ENCODE results near the gene SHB. TPM values are rescaled to one million over a fixed set of nuclear protein-coding genes. Genes with fewer than 3 reads are reported as not detected.
A peak's percentile ranks its signal among the peaks of the same experiment; 100 is the strongest.

Gene SHB
- total RNA-seq, 1 donor from 2014 or later: 1.1 TPM

DNA sequence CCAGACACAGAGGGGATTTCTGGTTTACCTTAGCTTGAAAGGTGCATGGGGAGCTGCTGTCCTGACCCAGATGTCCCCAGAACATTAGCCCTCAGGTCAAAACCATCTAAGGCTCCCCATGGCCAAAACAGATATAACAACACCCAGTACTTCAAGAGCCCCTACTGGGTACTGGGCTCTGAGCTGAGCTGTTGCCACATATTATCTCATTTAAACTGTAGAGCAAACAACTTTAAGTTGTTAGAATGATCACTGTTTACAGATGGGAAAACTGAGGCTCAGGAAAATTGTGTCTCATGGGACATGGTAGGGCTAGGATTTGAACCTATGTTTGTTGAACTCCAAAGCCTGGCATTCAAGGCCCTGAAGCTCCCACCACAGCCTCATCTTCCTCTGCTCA lies 144.5 kb downstream of the SHB start:
- peaks cover 62% of the 10 kb centered on the region for H3K4me1 Mint-ChIP-seq
- peaks cover 6% of the 10 kb centered on the region for H3K27me3 Mint-ChIP-seq (ENCODE audit: insufficient read depth, low read depth)
- H3K4me1 ChIP-seq: peaks cover 35% of the 10 kb centered on the region
- H2AFZ ChIP-seq (replicated peaks): no peak overlapping the region
- no peak overlapping the region for H3K27ac Mint-ChIP-seq
- no peaks in the 10 kb centered on the region for H3K27me3 ChIP-seq
- peaks cover 5% of the 10 kb centered on the region for H3F3A ChIP-seq (ENCODE audit: low read depth)
- H3K27ac ChIP-seq: no peak overlapping the region
- no peaks in the 10 kb centered on the region for H3K36me3 Mint-ChIP-seq
- no peaks in the 10 kb centered on the region for H3K79me2 ChIP-seq (ENCODE audit: low read depth)
- H3K9ac ChIP-seq: no peak overlapping the region
- H3K4me3 Mint-ChIP-seq: no peak overlapping the region
- no peaks in the 10 kb centered on the region for H3K9me3 ChIP-seq (ENCODE audit: low read depth)
- no peak for DNase-seq (ENCODE audit: low spot score)
- no peak overlapping the region for H3K4me3 ChIP-seq
- TF ChIP-seq EZH2 (IDR thresholded peaks at IDR 0.05): no peak
- TF ChIP-seq EZH2phosphoT487 (IDR thresholded peaks at IDR 0.05): no peak
- TF ChIP-seq, protein P1, sequence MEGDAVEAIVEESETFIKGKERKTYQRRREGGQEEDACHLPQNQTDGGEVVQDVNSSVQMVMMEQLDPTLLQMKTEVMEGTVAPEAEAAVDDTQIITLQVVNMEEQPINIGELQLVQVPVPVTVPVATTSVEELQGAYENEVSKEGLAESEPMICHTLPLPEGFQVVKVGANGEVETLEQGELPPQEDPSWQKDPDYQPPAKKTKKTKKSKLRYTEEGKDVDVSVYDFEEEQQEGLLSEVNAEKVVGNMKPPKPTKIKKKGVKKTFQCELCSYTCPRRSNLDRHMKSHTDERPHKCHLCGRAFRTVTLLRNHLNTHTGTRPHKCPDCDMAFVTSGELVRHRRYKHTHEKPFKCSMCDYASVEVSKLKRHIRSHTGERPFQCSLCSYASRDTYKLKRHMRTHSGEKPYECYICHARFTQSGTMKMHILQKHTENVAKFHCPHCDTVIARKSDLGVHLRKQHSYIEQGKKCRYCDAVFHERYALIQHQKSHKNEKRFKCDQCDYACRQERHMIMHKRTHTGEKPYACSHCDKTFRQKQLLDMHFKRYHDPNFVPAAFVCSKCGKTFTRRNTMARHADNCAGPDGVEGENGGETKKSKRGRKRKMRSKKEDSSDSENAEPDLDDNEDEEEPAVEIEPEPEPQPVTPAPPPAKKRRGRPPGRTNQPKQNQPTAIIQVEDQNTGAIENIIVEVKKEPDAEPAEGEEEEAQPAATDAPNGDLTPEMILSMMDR (IDR thresholded peaks at IDR 0.05): no peak
- H3K36me3 ChIP-seq: no peaks in the 10 kb centered on the region
- H3K9me3 Mint-ChIP-seq: no peaks in the 10 kb centered on the region
- H4K20me1 ChIP-seq (ENCODE audit: low read depth): no peaks in the 10 kb centered on the region
- no peak overlapping the region for H3K4me2 ChIP-seq

DNA sequence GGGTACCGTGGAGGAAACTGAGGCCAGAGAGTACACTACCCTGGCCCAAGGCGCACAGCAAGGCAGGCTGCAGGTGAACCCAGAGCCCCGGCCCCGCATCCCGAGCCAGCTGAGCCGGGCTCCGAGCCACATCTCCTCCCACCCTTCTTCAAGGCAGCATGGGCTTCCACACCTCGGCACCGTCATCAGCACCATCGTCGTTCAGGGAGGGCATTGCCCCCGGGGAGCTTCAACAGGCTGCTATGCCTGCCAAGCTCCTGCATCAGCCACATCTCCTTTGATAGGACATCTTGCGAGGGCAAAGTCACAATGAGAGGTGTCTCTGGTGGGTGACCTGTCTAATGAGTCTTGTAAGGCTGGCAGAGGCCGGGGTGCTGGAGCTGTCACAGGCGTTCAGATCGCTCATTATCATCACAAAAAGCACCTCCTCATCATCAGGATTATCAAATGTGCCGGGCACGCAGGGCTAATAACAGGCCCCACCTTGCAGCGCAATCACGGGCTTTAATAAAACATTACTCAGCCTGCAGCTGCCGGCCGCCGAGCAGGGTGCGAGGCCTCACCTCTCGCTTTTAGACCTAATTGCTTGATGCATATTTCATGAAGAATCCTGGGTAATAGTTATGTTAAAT lies 145.1 kb downstream of the SHB start:
- Histone ChIP-seq H3K4me1 (peaks cover 41% of the 10 kb centered on the region), H3K27ac (no peak overlapping the region), H3K79me2 (ENCODE audit: low read depth) (no peaks in the 10 kb centered on the region), H3K4me3 (no peak overlapping the region), H3K36me3 (no peaks in the 10 kb centered on the region), H2AFZ (replicated peaks) (no peak overlapping the region), H3K27me3 (no peaks in the 10 kb centered on the region), H3F3A (ENCODE audit: low read depth) (peaks cover 5% of the 10 kb centered on the region), H3K9ac (no peak overlapping the region), H3K9me3 (ENCODE audit: low read depth) (no peaks in the 10 kb centered on the region), H3K4me2 (no peak overlapping the region), H4K20me1 (ENCODE audit: low read depth) (no peaks in the 10 kb centered on the region)
- no peak for DNase-seq (ENCODE audit: low spot score)
- peak overlapping the region; percentile 7 for H3K4me3 Mint-ChIP-seq
- no peaks in the 10 kb centered on the region for H3K9me3 Mint-ChIP-seq
- no peak for TF ChIP-seq EZH2 (IDR thresholded peaks at IDR 0.05)
- TF ChIP-seq, protein P1 (IDR thresholded peaks at IDR 0.05): no peak
- no peak for TF ChIP-seq EZH2phosphoT487 (IDR thresholded peaks at IDR 0.05)
- peaks cover 6% of the 10 kb centered on the region for H3K27me3 Mint-ChIP-seq (ENCODE audit: insufficient read depth, low read depth)
- no peaks in the 10 kb centered on the region for H3K36me3 Mint-ChIP-seq
- peak overlapping the region; percentile 50 for H3K27ac Mint-ChIP-seq
- peaks cover 65% of the 10 kb centered on the region for H3K4me1 Mint-ChIP-seq

DNA sequence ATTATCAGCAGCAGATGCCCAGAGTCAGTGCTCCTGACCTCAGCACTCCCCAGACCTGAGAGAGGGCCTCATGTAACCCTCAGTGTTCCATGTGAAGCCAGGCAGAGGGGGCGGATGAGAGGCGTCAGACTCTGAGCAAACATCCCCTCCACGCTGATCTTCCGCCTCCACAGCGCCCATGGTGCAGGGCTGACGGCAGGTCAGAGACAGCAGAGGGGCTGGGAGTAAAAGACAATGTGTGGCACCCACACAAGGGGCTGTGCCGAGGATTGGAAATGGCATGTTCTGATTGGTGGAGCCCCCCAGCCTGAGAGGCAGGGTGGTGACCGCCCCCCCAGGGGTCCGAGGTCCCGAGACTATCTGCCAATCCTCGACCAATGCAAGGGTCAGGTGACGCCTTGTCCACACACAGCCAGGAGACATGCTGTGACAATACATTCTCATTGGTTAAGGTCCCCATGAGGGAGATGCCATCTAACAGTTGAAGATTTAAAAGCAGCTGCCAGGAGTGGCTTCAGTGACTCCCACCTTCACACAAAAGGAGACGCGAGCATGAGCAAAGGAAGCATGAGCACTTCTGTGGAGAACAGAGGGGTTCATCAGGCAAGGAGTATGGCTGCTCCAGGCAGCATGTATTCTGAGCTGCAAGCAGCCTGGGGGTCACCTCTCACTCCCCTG lies 145.8 kb downstream of the SHB start:
- Histone ChIP-seq H3K9ac (no peak overlapping the region), H3K4me2 (no peak overlapping the region), H3K9me3 (ENCODE audit: low read depth) (no peaks in the 10 kb centered on the region), H3F3A (ENCODE audit: low read depth) (peaks cover 5% of the 10 kb centered on the region), H3K27ac (no peak overlapping the region), H3K4me1 (peaks cover 43% of the 10 kb centered on the region), H3K36me3 (no peaks in the 10 kb centered on the region), H2AFZ (replicated peaks) (no peak overlapping the region), H3K79me2 (ENCODE audit: low read depth) (no peaks in the 10 kb centered on the region), H3K27me3 (no peaks in the 10 kb centered on the region), H4K20me1 (ENCODE audit: low read depth) (no peaks in the 10 kb centered on the region), H3K4me3 (no peak overlapping the region)
- Mint-ChIP-seq H3K4me3 (no peak overlapping the region), H3K27ac (no peak overlapping the region), H3K36me3 (no peaks in the 10 kb centered on the region), H3K27me3 (ENCODE audit: insufficient read depth, low read depth) (peaks cover 4% of the 10 kb centered on the region), H3K4me1 (peaks cover 65% of the 10 kb centered on the region), H3K9me3 (no peaks in the 10 kb centered on the region)
- no peak for DNase-seq (ENCODE audit: low spot score)
- TF ChIP-seq, protein P1 (IDR thresholded peaks at IDR 0.05): no peak
- no peak for TF ChIP-seq EZH2phosphoT487 (IDR thresholded peaks at IDR 0.05)
- no peak for TF ChIP-seq EZH2 (IDR thresholded peaks at IDR 0.05)
